HepG2 (cell line): ENCODE measurements around the gene ESRRG. TPM values are rescaled to one million over a fixed set of nuclear protein-coding genes. Genes with fewer than 3 reads are reported as not detected.

Experiments
- ATAC-seq: fragments of 200-7000 bp; cut with Tn5 transposase; 3 replicates; pipeline ENCODE4 v1.9.1; 2020; ENCODE audit warnings: mild to moderate bottlenecking, moderate library complexity
- BruUV-seq: library from RNA; stranded (reverse); fragments of 400-500 nt; replicated peaks from 2 replicates; lab custom pipeline; 2021; lab: Mats Ljungman, UMichigan
- CTCF ChIA-PET: fragments of 300-600 bp; formaldehyde crosslinking; extraction: SDS; loops from one replicate; lab custom pipeline; 2021; ENCODE audit warnings: low total read pairs, inconsistent platforms, low intra/inter-chr PET ratio; lab: Yijun Ruan, JAX
- POLR2A ChIA-PET: fragments of 350-600 bp; sonication (Branson Sonifier 250); formaldehyde crosslinking; loops from one replicate; lab custom pipeline; 2020; ENCODE audit warnings: antibody characterized with exemption, inconsistent platforms; lab: Yijun Ruan, JAX
- DNase-seq: peaks from one replicate; pipeline ENCODE4 v3.0.0-alpha.2; 2015; ENCODE audit warnings: low spot score
- FAIRE-seq: peaks from 3 replicates; lab custom pipeline; 2011; peaks lifted over from hg19 to GRCh38; lab: Jason Lieb, UNC
- H2AFZ ChIP-seq: one replicate; pipeline ENCODE4 v1.6.1; 2011; ENCODE audit warnings: low read length, inconsistent platforms
- H3K27ac ChIP-seq: fragments of 300-600 bp; 3 replicates; pipeline ENCODE4 v1.8.0; 2011; ENCODE audit warnings: mixed run types, mild to moderate bottlenecking, mixed read lengths, low read length, inconsistent platforms; ENCODE audit not compliant: insufficient read depth; ENCODE audit errors: extremely low read length
- H3K27me3 ChIP-seq, 2 experiments: fragments of 200-600 bp in 1 of 2; 2 replicates in 1 of 2; 3 replicates in 1 of 2; pipeline versions ENCODE4 v1.6.0 to v1.8.0; 2011; ENCODE audit warnings: low read length in 2 of 2, mild to moderate bottlenecking in 2 of 2, moderate library complexity in 2 of 2, inconsistent platforms in 1 of 2; ENCODE audit not compliant: insufficient read depth in 2 of 2, control insufficient read depth in 1 of 2
- H3K36me3 ChIP-seq, 2 experiments: fragments of 200-600 bp in 1 of 2; replicated peaks in 1 of 2; 2 replicates in 1 of 2; 3 replicates in 1 of 2; pipeline versions ENCODE4 v1.5.1 to v1.8.0; 2011; ENCODE audit warnings: low read length in 2 of 2, inconsistent platforms in 1 of 2; ENCODE audit not compliant: insufficient read depth in 2 of 2, control insufficient read depth in 1 of 2
- H3K4me1 ChIP-seq: 2 replicates; pipeline ENCODE4 v1.5.1; 2012; ENCODE audit warnings: low read length, inconsistent platforms; ENCODE audit not compliant: insufficient read depth
- H3K4me2 ChIP-seq: 2 replicates; pipeline ENCODE4 v1.6.0; 2011; ENCODE audit warnings: low read depth, low read length, inconsistent platforms
- H3K4me3 ChIP-seq, 3 experiments: fragments of 200-600 bp in 1 of 3; sonication (generic), shearing (Covaris generic) in 1 of 3; replicated peaks in 1 of 3; 2 replicates each; pipeline ENCODE4 v1.5.1; 2011 to 2016; ENCODE audit warnings: low read length in 3 of 3, inconsistent platforms in 2 of 3, low read depth in 2 of 3, mild to moderate bottlenecking in 2 of 3, control low read depth in 1 of 3, mixed read lengths in 1 of 3; ENCODE audit not compliant: insufficient read depth in 1 of 3
- H3K79me2 ChIP-seq: one replicate; pipeline ENCODE4 v1.6.1; 2011; ENCODE audit warnings: low read length, inconsistent platforms; ENCODE audit not compliant: insufficient read depth
- H3K9ac ChIP-seq: 2 replicates; pipeline ENCODE4 v1.6.0; 2011; ENCODE audit warnings: mild to moderate bottlenecking, low read depth, low read length, inconsistent platforms; ENCODE audit not compliant: insufficient read depth
- H3K9me3 ChIP-seq: 2 replicates; pipeline ENCODE4 v1.5.1; 2012; ENCODE audit warnings: mild to moderate bottlenecking, low read length
- H4K20me1 ChIP-seq: 2 replicates; pipeline ENCODE4 v1.6.0; 2011; ENCODE audit warnings: inconsistent platforms, mild to moderate bottlenecking, low read length, moderate library complexity; ENCODE audit not compliant: insufficient read depth
- CEBPB ChIP-seq: IDR thresholded peaks from 2 replicates; pipeline ENCODE4 v1.6.1; 2011; ENCODE audit warnings: low read depth, low read length, improper control_type of control experiment, borderline replicate concordance
- EP300 ChIP-seq, 3 experiments: sonication (generic) in 1 of 3; formaldehyde crosslinking in 1 of 3; IDR thresholded peaks; 2 replicates each; pipeline versions ENCODE4 v1.5.1 to v1.6.1; 2011 to 2020; ENCODE audit warnings: low read depth in 2 of 3, low read length in 2 of 3, borderline replicate concordance in 1 of 3, improper control_type of control experiment in 1 of 3, mild to moderate bottlenecking in 1 of 3, missing genetic modification reagents in 1 of 3, moderate library complexity in 1 of 3
- FOXJ3 ChIP-seq: sonication (generic); formaldehyde crosslinking; IDR thresholded peaks from 2 replicates; pipeline ENCODE4 v1.4.0; 2020; ENCODE audit warnings: missing genetic modification reagents, mild to moderate bottlenecking, borderline replicate concordance
- HNRNPK ChIP-seq: fragments of 200-400 bp; formaldehyde crosslinking; IDR thresholded peaks from 2 replicates; pipeline ENCODE4 v1.6.1; 2018; ENCODE audit warnings: low read length, low read depth, moderate library complexity, mild to moderate bottlenecking; ENCODE audit not compliant: poor library complexity, severe bottlenecking
- HNRNPUL1 ChIP-seq: fragments of 200-400 bp; formaldehyde crosslinking; IDR thresholded peaks from 2 replicates; pipeline ENCODE4 v1.6.1; 2017; ENCODE audit warnings: low read depth, mild to moderate bottlenecking, low read length, moderate library complexity
- IRF2 ChIP-seq: IDR thresholded peaks from 2 replicates; pipeline ENCODE4 v1.6.1; 2018; ENCODE audit warnings: missing genetic modification reagents, missing compliant biosample characterization
- NCOR1 ChIP-seq: fragments of 200-600 bp; sonication (generic); IDR thresholded peaks from 2 replicates; pipeline ENCODE4 v1.7.0; 2017; ENCODE audit warnings: antibody characterized with exemption, low read length, borderline replicate concordance
- NFKB2 ChIP-seq: sonication (generic); formaldehyde crosslinking; IDR thresholded peaks from 2 replicates; pipeline ENCODE4 v1.4.0; 2020; ENCODE audit warnings: missing genetic modification reagents, borderline replicate concordance
- SNRNP70 ChIP-seq: fragments of 200-400 bp; formaldehyde crosslinking; IDR thresholded peaks from 2 replicates; pipeline ENCODE4 v1.6.1; 2017; ENCODE audit warnings: mild to moderate bottlenecking, low read depth, low read length, moderate library complexity
- SOX5 ChIP-seq: IDR thresholded peaks from 2 replicates; pipeline ENCODE4 v1.6.1; 2016; ENCODE audit warnings: borderline replicate concordance
- SOX6 ChIP-seq, 2 experiments: fragments of 450-650 bp in 1 of 2; sonication (generic) in 1 of 2; formaldehyde crosslinking in 1 of 2; IDR thresholded peaks; 2 replicates each; pipeline versions ENCODE4 v1.4.0 to v1.6.1; 2017 to 2020; ENCODE audit warnings: antibody characterized with exemption in 1 of 2, mild to moderate bottlenecking in 1 of 2, missing genetic modification reagents in 1 of 2
- ZBTB1 ChIP-seq: sonication (generic); formaldehyde crosslinking; IDR thresholded peaks from 2 replicates; pipeline ENCODE4 v1.4.0; 2020; ENCODE audit warnings: missing genetic modification reagents, borderline replicate concordance
- ZBTB34 ChIP-seq: sonication (generic); formaldehyde crosslinking; IDR thresholded peaks from 2 replicates; pipeline ENCODE4 v1.8.0; 2022; ENCODE audit warnings: mild to moderate bottlenecking, missing genetic modification reagents
- ZC3H4 ChIP-seq: sonication (generic); formaldehyde crosslinking; IDR thresholded peaks from 2 replicates; pipeline ENCODE4 v1.4.0; 2020; ENCODE audit warnings: missing genetic modification reagents, borderline replicate concordance
- ZNF674 ChIP-seq: sonication (generic); formaldehyde crosslinking; IDR thresholded peaks from 2 replicates; pipeline ENCODE4 v1.5.0; 2020; ENCODE audit warnings: low read depth, mild to moderate bottlenecking, missing genetic modification reagents
- WGBS: methylation state at CpG from one replicate; pipeline ENCODE4 v1.1.6; 2017; ENCODE audit warnings: low lambda C conversion rate; 5-methylcytosine and 5-hydroxymethylcytosine counted together
- in situ Hi-C: cut with HindIII; loops from 2 replicates; pipeline ENCODE4 v1.10.0; 2017; ENCODE audit warnings: low pct_unique_long_range_greater_than_20kb; ENCODE audit not compliant: extremely low pct_ligation_motif_present
- intact Hi-C: fragments of 100-400 bp; cut with micrococcal nuclease; formaldehyde crosslinking; loops from one replicate; pipeline ENCODE4 v1.10.0; 2022; ENCODE audit not compliant: unreplicated experiment
- polyA plus RNA-seq, 8 experiments: library from polyadenylated mRNA; depleted of rRNA in 3 of 8; stranded (reverse) in 7 of 8; unstranded in 1 of 8; fragments of >200 nt; fragmentation: Illumina TruSeq in 4 of 8; extraction: Trizol in 4 of 8; gene quantifications; 2 replicates each; pipeline versions ENCODE4 v1.2.1 to v1.2.3, GENCODE V29; 2011 to 2016; ENCODE audit warnings: low read depth in 4 of 8, missing spikeins in 1 of 8, mixed read lengths in 1 of 8; ENCODE audit not compliant: insufficient read depth in 1 of 8
- total RNA-seq, 5 experiments: library from RNA; depleted of rRNA; stranded (reverse); fragments of >200 nt; fragmentation: Illumina TruSeq; extraction: Trizol; gene quantifications; 2 replicates each; pipeline ENCODE4 v1.2.3, GENCODE V29; 2016; ENCODE audit warnings: low read depth in 1 of 5

Gene ESRRG
- total and polyA plus RNA-seq, 2 of the 13 experiments (the other 11 are each of a cell fraction or from before 2014, with no cell fraction given): not detected

GRCh38 chr1:216500273-216500967 lies 222.8 kb downstream of the ESRRG start:
- FAIRE-seq (no peak), ATAC-seq (no peak), DNase-seq (peak; percentile 2)
- TF ChIP-seq CEBPB (peak; percentile 80), HNRNPUL1 (0 out of 2 replicates have a peak, but pooled peaks have one; percentile 25), ZNF674 (CRISPR knock-in tag) (no peak)
- Histone ChIP-seq H3K27me3 (no peaks in the 10 kb centered on the region), H3K79me2 (no peaks in the 10 kb centered on the region), H4K20me1 (no peaks in the 10 kb centered on the region), H3K9ac (no peak overlapping the region), H3K4me1 (peaks cover 21% of the 10 kb centered on the region), H2AFZ (no peak overlapping the region), H3K4me3 (no peak overlapping the region), H3K9me3 (no peaks in the 10 kb centered on the region), H3K27ac (no peak overlapping the region), H3K4me2 (no peak overlapping the region), H3K36me3 (no peaks in the 10 kb centered on the region)
- BruUV-seq: no TSS peak
- ChIA-PET CTCF (no interaction called here), POLR2A (no interaction called here)
- intact Hi-C loops (no loop called here), in situ Hi-C loops (no loop called here)
- WGBS: 19% methylated on average over 3 of the region's 3 CpGs

GRCh38 chr1:216499581-216500272 lies 223.5 kb downstream of the ESRRG start:
- H3K79me2 ChIP-seq: no peaks in the 10 kb centered on the region
- in situ Hi-C loops: no loop called here
- no peak overlapping the region for H2AFZ ChIP-seq
- ATAC-seq: peak; percentile 23; the same call in 1 of the 3 replicates
- no peaks in the 10 kb centered on the region for H4K20me1 ChIP-seq
- WGBS: under 1% methylated on average over 8 of the region's 8 CpGs
- no TSS peak for BruUV-seq
- H3K4me1 ChIP-seq: peaks cover 21% of the 10 kb centered on the region
- no peak overlapping the region for H3K4me3 ChIP-seq
- POLR2A ChIA-PET: no interaction called here
- H3K4me2 ChIP-seq: peak overlapping the region; percentile 3; the same call in 1 of the 2 replicates
- intact Hi-C loops: no loop called here
- peak; percentile 61 for FAIRE-seq
- no peak overlapping the region for H3K9ac ChIP-seq
- CTCF ChIA-PET: no interaction called here
- H3K9me3 ChIP-seq: no peaks in the 10 kb centered on the region
- H3K36me3 ChIP-seq: no peaks in the 10 kb centered on the region
- H3K27ac ChIP-seq: no peak overlapping the region
- H3K27me3 ChIP-seq: no peaks in the 10 kb centered on the region
- DNase-seq: peak; percentile 64
- TF ChIP-seq NCOR1 (peak; percentile 73; the same call in 1 of the 2 replicates), ZBTB1 (CRISPR knock-in tag) (no peak), SOX5 (CRISPR knock-in tag) (peak; percentile 77; the same call in 1 of the 2 replicates), IRF2 (peak; percentile 34; the same call in 1 of the 2 replicates), SNRNP70 (no peak), SOX6 (IDR thresholded peaks at IDR 0.05) (no peak), SOX6 (CRISPR knock-in tag; IDR thresholded peaks at IDR 0.05) (peak; percentile 84), HNRNPK (no peak), NFKB2 (CRISPR knock-in tag) (no peak), ZBTB34 (CRISPR knock-in tag) (no peak), EP300 (IDR thresholded peaks at IDR 0.05; ENCODE audit: low read depth in 2 of 2, low read length in 2 of 2) (peak in 1 of 2 experiments; percentile 64; a peak in 2 of 4 replicates), EP300 (CRISPR knock-in tag; IDR thresholded peaks at IDR 0.05; ENCODE audit: borderline replicate concordance) (no peak), FOXJ3 (CRISPR knock-in tag) (peak; percentile 71; the same call in 1 of the 2 replicates), ZC3H4 (CRISPR knock-in tag) (no peak)
